ENCODE results near the gene ZNF195.
"Not testable (repeated sequence)": the region's sequence is repeated elsewhere in the genome, so short reads cannot be mapped to it uniquely, and the experiment has no call there.

- TF ChIP-seq POLR2A, CTCF (IDR thresholded peaks at IDR 0.05): not testable (repeated sequence)
Observed at GRCh38 chr11:3398509-3398908, 19.6 kb upstream of the ZNF195 start.
